Mesendoderm (in vitro differentiated cells): ENCODE results near the gene AJUBA. TPM values are rescaled to one million over a fixed set of nuclear protein-coding genes. Genes with fewer than 3 reads are reported as not detected.
A peak's percentile ranks its signal among the peaks of the same experiment; 100 is the strongest.

Source experiments
- DNase-seq: peaks from one replicate; pipeline ENCODE4 v3.0.0; 2013
- H2AK5ac ChIP-seq: 2 replicates; pipeline ENCODE4 v1.6.1; 2013; ENCODE audit warnings: low read length, inconsistent platforms
- H2BK120ac ChIP-seq: 2 replicates; pipeline ENCODE4 v1.6.1; 2013; ENCODE audit warnings: low read depth, mild to moderate bottlenecking, low read length, moderate library complexity, mixed read lengths
- H2BK15ac ChIP-seq: replicated peaks from 2 replicates; pipeline ENCODE4 v1.6.1; 2013; ENCODE audit warnings: low read depth, mild to moderate bottlenecking, moderate library complexity
- H2BK5ac ChIP-seq: 2 replicates; pipeline ENCODE4 v1.6.1; 2013; ENCODE audit warnings: low read length, inconsistent platforms
- H3K18ac ChIP-seq: 2 replicates; pipeline ENCODE4 v1.6.1; 2013; ENCODE audit warnings: mild to moderate bottlenecking, low read length, mixed read lengths
- H3K23ac ChIP-seq: one replicate; pipeline ENCODE4 v1.6.1; 2013; ENCODE audit warnings: low read length
- H3K27ac ChIP-seq: 2 replicates; pipeline ENCODE4 v1.5.1; 2013; ENCODE audit warnings: low read depth, mild to moderate bottlenecking, inconsistent platforms, low read length, moderate library complexity
- H3K27me3 ChIP-seq: 2 replicates; pipeline ENCODE4 v1.6.1; 2013; ENCODE audit warnings: low read length, control low read depth, mild to moderate bottlenecking, inconsistent platforms; ENCODE audit not compliant: insufficient read depth, poor library complexity
- H3K36me3 ChIP-seq: 2 replicates; pipeline ENCODE4 v1.6.1; 2013; ENCODE audit warnings: low read length, inconsistent platforms; ENCODE audit not compliant: control insufficient read depth, insufficient read depth
- H3K4ac ChIP-seq: one replicate; pipeline ENCODE4 v1.6.1; 2013; ENCODE audit warnings: low read depth, mild to moderate bottlenecking, low read length, moderate library complexity
- H3K4me1 ChIP-seq: 2 replicates; pipeline ENCODE4 v1.6.1; 2013; ENCODE audit warnings: low read depth, low read length, inconsistent platforms; ENCODE audit not compliant: control insufficient read depth
- H3K4me2 ChIP-seq: 2 replicates; pipeline ENCODE4 v1.6.1; 2013; ENCODE audit warnings: low read length
- H3K4me3 ChIP-seq: 2 replicates; pipeline ENCODE4 v1.5.1; 2013; ENCODE audit warnings: mild to moderate bottlenecking, low read length
- H3K56ac ChIP-seq: one replicate; pipeline ENCODE4 v1.6.1; 2013; ENCODE audit warnings: low read length
- H3K79me1 ChIP-seq: 2 replicates; pipeline ENCODE4 v1.6.1; 2013; ENCODE audit warnings: low read length, inconsistent platforms
- H3K79me2 ChIP-seq: 2 replicates; pipeline ENCODE4 v1.6.1; 2013; ENCODE audit warnings: mild to moderate bottlenecking, low read length; ENCODE audit not compliant: control insufficient read depth, insufficient read depth
- H3K9ac ChIP-seq: 2 replicates; pipeline ENCODE4 v1.6.1; 2013; ENCODE audit warnings: low read length, inconsistent platforms
- H4K5ac ChIP-seq: one replicate; pipeline ENCODE4 v1.6.1; 2013; ENCODE audit warnings: low read length
- H4K8ac ChIP-seq: one replicate; pipeline ENCODE4 v1.6.1; 2013; ENCODE audit warnings: low read depth, mild to moderate bottlenecking, control low read depth, low read length, moderate library complexity
- WGBS: extraction: QIAGEN DNeasy Blood & Tissue Kit; methylation state at CpG from one replicate; pipeline ENCODE4 v1.1.7; 2013; ENCODE audit warnings: low lambda C conversion rate, missing lambda C conversion rate; ENCODE audit not compliant: insufficient coverage; ENCODE audit errors: extremely low coverage; 5-methylcytosine and 5-hydroxymethylcytosine counted together
- polyA plus RNA-seq, 2 experiments: library from polyadenylated mRNA; stranded (reverse); fragments of 200-250 nt; gene quantifications; one replicate each; pipeline ENCODE4 v1.2.3, GENCODE V29; 2013

AJUBA gene
- polyA plus RNA-seq (2013, experiment 1 of 2) = 15.9 TPM
- polyA plus RNA-seq (2013, experiment 2 of 2) = 17.6 TPM

GRCh38 chr14:22982477-22983245 lies at the start of gene AJUBA:
AJUBA (minus strand) TSS chr14:22982551; CDS start chr14:22982266, 285 bp downstream.
- H3K4ac ChIP-seq = peak within 1 kb of the TSS; percentile 94
- peak within 1 kb of the TSS; percentile 69 for H3K4me2 ChIP-seq
- peak; percentile 97 for DNase-seq
- peak within 1 kb of the TSS; percentile 89 for H3K56ac ChIP-seq
- peak within 1 kb of the TSS; percentile 98 for H3K23ac ChIP-seq
- peaks cover 11% of the 10 kb centered on the region for H3K4me1 ChIP-seq
- H2AK5ac ChIP-seq = no peak within 1 kb of the TSS
- WGBS = no CpG with 5 or more reads among the region's 48 CpGs
- no peaks in the 10 kb centered on the region for H3K27me3 ChIP-seq
- peak within 1 kb of the TSS; percentile 86 for H3K18ac ChIP-seq
- peak within 1 kb of the TSS; percentile 90 for H3K27ac ChIP-seq
- H2BK120ac ChIP-seq = peak within 1 kb of the TSS; percentile 4
- H2BK5ac ChIP-seq = peak within 1 kb of the TSS; percentile 56
- peaks cover 9% of the 10 kb centered on the region for H3K79me1 ChIP-seq
- no peak within 1 kb of the TSS for H4K8ac ChIP-seq
- peak within 1 kb of the TSS; percentile 74 for H3K4me3 ChIP-seq
- peak within 1 kb of the TSS; percentile 22 for H2BK15ac ChIP-seq
- H4K5ac ChIP-seq = no peak within 1 kb of the TSS
- H3K79me2 ChIP-seq = peaks cover 25% of the 10 kb centered on the region
- H3K36me3 ChIP-seq = no peaks in the 10 kb centered on the region
- H3K9ac ChIP-seq = peak within 1 kb of the TSS; percentile 87

- H2BK5ac ChIP-seq = no peak overlapping the region
- H2AK5ac ChIP-seq = no peak overlapping the region
- no peak overlapping the region for H2BK120ac ChIP-seq
- DNase-seq = no peak
- H3K23ac ChIP-seq = no peak overlapping the region
- no peak overlapping the region for H4K8ac ChIP-seq
- H3K4me1 ChIP-seq = peaks cover 4% of the 10 kb centered on the region
- H3K27me3 ChIP-seq = no peaks in the 10 kb centered on the region
- peaks cover 11% of the 10 kb centered on the region for H3K36me3 ChIP-seq
- H3K4me3 ChIP-seq = no peak overlapping the region
- no peak overlapping the region for H3K9ac ChIP-seq
- no peak overlapping the region for H2BK15ac ChIP-seq
- no peak overlapping the region for H4K5ac ChIP-seq
- WGBS = no CpG with 5 or more reads among the region's 4 CpGs
- H3K79me1 ChIP-seq = peaks cover 14% of the 10 kb centered on the region
- H3K27ac ChIP-seq = no peak overlapping the region
- H3K56ac ChIP-seq = no peak overlapping the region
- H3K18ac ChIP-seq = no peak overlapping the region
- no peak overlapping the region for H3K4me2 ChIP-seq
- peaks cover 28% of the 10 kb centered on the region for H3K79me2 ChIP-seq
- no peak overlapping the region for H3K4ac ChIP-seq
Measured at GRCh38 chr14:23030936-23031335, 48.6 kb upstream of the AJUBA start.

- Histone ChIP-seq H2BK120ac (no peak overlapping the region), H3K4me2 (no peak overlapping the region), H4K5ac (no peak overlapping the region), H2AK5ac (no peak overlapping the region), H2BK5ac (no peak overlapping the region), H3K36me3 (peaks cover 12% of the 10 kb centered on the region), H3K23ac (no peak overlapping the region), H3K27ac (no peak overlapping the region), H3K18ac (no peak overlapping the region), H4K8ac (no peak overlapping the region), H3K9ac (no peak overlapping the region), H3K79me2 (peaks cover 20% of the 10 kb centered on the region), H3K79me1 (peaks cover 15% of the 10 kb centered on the region), H3K4ac (no peak overlapping the region), H3K4me1 (peaks cover 15% of the 10 kb centered on the region), H3K56ac (no peak overlapping the region), H3K4me3 (no peak overlapping the region), H2BK15ac (no peak overlapping the region), H3K27me3 (no peaks in the 10 kb centered on the region)
- no CpG with 5 or more reads among the region's 2 CpGs for WGBS
- DNase-seq = no peak
Measured at GRCh38 chr14:23028799-23029198, 46.4 kb upstream of the AJUBA start.

GRCh38 chr14:23025151-23025814 lies 42.9 kb upstream of the AJUBA start:
- H2BK15ac ChIP-seq = no peak overlapping the region
- H3K27me3 ChIP-seq = no peaks in the 10 kb centered on the region
- H3K4me1 ChIP-seq = peaks cover 32% of the 10 kb centered on the region
- no peak overlapping the region for H2BK120ac ChIP-seq
- H2BK5ac ChIP-seq = no peak overlapping the region
- H3K4me2 ChIP-seq = no peak overlapping the region
- no peak overlapping the region for H4K8ac ChIP-seq
- H3K4ac ChIP-seq = no peak overlapping the region
- H3K18ac ChIP-seq = no peak overlapping the region
- no peak overlapping the region for H4K5ac ChIP-seq
- DNase-seq = peak; percentile 59
- H2AK5ac ChIP-seq = no peak overlapping the region
- no peak overlapping the region for H3K9ac ChIP-seq
- no CpG with 5 or more reads among the region's 4 CpGs for WGBS
- H3K79me2 ChIP-seq = peaks cover 9% of the 10 kb centered on the region
- peak overlapping the region; percentile 34 for H3K56ac ChIP-seq
- H3K79me1 ChIP-seq = peaks cover 5% of the 10 kb centered on the region
- peak overlapping the region; percentile 10 for H3K27ac ChIP-seq
- no peak overlapping the region for H3K23ac ChIP-seq
- H3K4me3 ChIP-seq = no peak overlapping the region
- peaks cover 7% of the 10 kb centered on the region for H3K36me3 ChIP-seq

- no peaks in the 10 kb centered on the region for H3K27me3 ChIP-seq
- DNase-seq = no peak
- no peak overlapping the region for H4K5ac ChIP-seq
- H3K56ac ChIP-seq = peak overlapping the region; percentile 38
- H3K4me1 ChIP-seq = peaks cover 32% of the 10 kb centered on the region
- H3K79me1 ChIP-seq = peaks cover 5% of the 10 kb centered on the region
- H4K8ac ChIP-seq = no peak overlapping the region
- no peak overlapping the region for H3K4me2 ChIP-seq
- H3K9ac ChIP-seq = no peak overlapping the region
- H2BK5ac ChIP-seq = no peak overlapping the region
- no peak overlapping the region for H3K23ac ChIP-seq
- H3K18ac ChIP-seq = no peak overlapping the region
- H2BK120ac ChIP-seq = no peak overlapping the region
- peaks cover 7% of the 10 kb centered on the region for H3K36me3 ChIP-seq
- no peak overlapping the region for H3K4ac ChIP-seq
- no peak overlapping the region for H3K4me3 ChIP-seq
- no peak overlapping the region for H2BK15ac ChIP-seq
- no peak overlapping the region for H2AK5ac ChIP-seq
- peak overlapping the region; percentile 10 for H3K27ac ChIP-seq
- H3K79me2 ChIP-seq = peaks cover 9% of the 10 kb centered on the region
- WGBS = no CpG with 5 or more reads among the region's 7 CpGs
Measured at GRCh38 chr14:23024612-23025075, 42.3 kb upstream of the AJUBA start.
